HepG2 (cell line): ENCODE results near the gene ANKRD11. TPM values are rescaled to one million over a fixed set of nuclear protein-coding genes. Genes with fewer than 3 reads are reported as not detected.
A peak's percentile ranks its signal among the peaks of the same experiment; 100 is the strongest.

Experiments
- ATAC-seq: fragments of 200-7000 bp; cut with Tn5 transposase; 3 replicates; pipeline ENCODE4 v1.9.1; 2020; ENCODE audit warnings: mild to moderate bottlenecking, moderate library complexity
- BruUV-seq: library from RNA; stranded (reverse); fragments of 400-500 nt; replicated peaks from 2 replicates; lab custom pipeline; 2021; lab: Mats Ljungman, UMichigan
- CTCF ChIA-PET: fragments of 300-600 bp; formaldehyde crosslinking; extraction: SDS; loops from one replicate; lab custom pipeline; 2021; ENCODE audit warnings: low total read pairs, inconsistent platforms, low intra/inter-chr PET ratio; lab: Yijun Ruan, JAX
- POLR2A ChIA-PET: fragments of 350-600 bp; sonication (Branson Sonifier 250); formaldehyde crosslinking; loops from one replicate; lab custom pipeline; 2020; ENCODE audit warnings: antibody characterized with exemption, inconsistent platforms; lab: Yijun Ruan, JAX
- DNase-seq: peaks from one replicate; pipeline ENCODE4 v3.0.0-alpha.2; 2015; ENCODE audit warnings: low spot score
- FAIRE-seq: peaks from 3 replicates; lab custom pipeline; 2011; peaks lifted over from hg19 to GRCh38; lab: Jason Lieb, UNC
- H2AFZ ChIP-seq: one replicate; pipeline ENCODE4 v1.6.1; 2011; ENCODE audit warnings: low read length, inconsistent platforms
- H3K27ac ChIP-seq: fragments of 300-600 bp; 3 replicates; pipeline ENCODE4 v1.8.0; 2011; ENCODE audit warnings: mixed run types, mild to moderate bottlenecking, mixed read lengths, low read length, inconsistent platforms; ENCODE audit not compliant: insufficient read depth; ENCODE audit errors: extremely low read length
- H3K27me3 ChIP-seq, 2 experiments: fragments of 200-600 bp in 1 of 2; 2 replicates in 1 of 2; 3 replicates in 1 of 2; pipeline versions ENCODE4 v1.6.0 to v1.8.0; 2011; ENCODE audit warnings: low read length in 2 of 2, mild to moderate bottlenecking in 2 of 2, moderate library complexity in 2 of 2, inconsistent platforms in 1 of 2; ENCODE audit not compliant: insufficient read depth in 2 of 2, control insufficient read depth in 1 of 2
- H3K36me3 ChIP-seq, 2 experiments: fragments of 200-600 bp in 1 of 2; replicated peaks in 1 of 2; 2 replicates in 1 of 2; 3 replicates in 1 of 2; pipeline versions ENCODE4 v1.5.1 to v1.8.0; 2011; ENCODE audit warnings: low read length in 2 of 2, inconsistent platforms in 1 of 2; ENCODE audit not compliant: insufficient read depth in 2 of 2, control insufficient read depth in 1 of 2
- H3K4me1 ChIP-seq: 2 replicates; pipeline ENCODE4 v1.5.1; 2012; ENCODE audit warnings: low read length, inconsistent platforms; ENCODE audit not compliant: insufficient read depth
- H3K4me2 ChIP-seq: 2 replicates; pipeline ENCODE4 v1.6.0; 2011; ENCODE audit warnings: low read depth, low read length, inconsistent platforms
- H3K4me3 ChIP-seq, 3 experiments: fragments of 200-600 bp in 1 of 3; sonication (generic), shearing (Covaris generic) in 1 of 3; replicated peaks in 1 of 3; 2 replicates each; pipeline ENCODE4 v1.5.1; 2011 to 2016; ENCODE audit warnings: low read length in 3 of 3, inconsistent platforms in 2 of 3, low read depth in 2 of 3, mild to moderate bottlenecking in 2 of 3, control low read depth in 1 of 3, mixed read lengths in 1 of 3; ENCODE audit not compliant: insufficient read depth in 1 of 3
- H3K79me2 ChIP-seq: one replicate; pipeline ENCODE4 v1.6.1; 2011; ENCODE audit warnings: low read length, inconsistent platforms; ENCODE audit not compliant: insufficient read depth
- H3K9ac ChIP-seq: 2 replicates; pipeline ENCODE4 v1.6.0; 2011; ENCODE audit warnings: mild to moderate bottlenecking, low read depth, low read length, inconsistent platforms; ENCODE audit not compliant: insufficient read depth
- H3K9me3 ChIP-seq: 2 replicates; pipeline ENCODE4 v1.5.1; 2012; ENCODE audit warnings: mild to moderate bottlenecking, low read length
- H4K20me1 ChIP-seq: 2 replicates; pipeline ENCODE4 v1.6.0; 2011; ENCODE audit warnings: inconsistent platforms, mild to moderate bottlenecking, low read length, moderate library complexity; ENCODE audit not compliant: insufficient read depth
- AGO1 ChIP-seq: fragments of 200-400 bp; formaldehyde crosslinking; IDR thresholded peaks from 2 replicates; pipeline ENCODE4 v1.6.1; 2017; ENCODE audit warnings: mild to moderate bottlenecking, low read depth, low read length, moderate library complexity; ENCODE audit not compliant: poor library complexity, severe bottlenecking
- ATF7 ChIP-seq, 2 experiments: fragments of 450-650 bp in 1 of 2; sonication (generic) in 1 of 2; formaldehyde crosslinking in 1 of 2; IDR thresholded peaks; 2 replicates each; pipeline versions ENCODE4 v1.4.0 to v1.6.1; 2016 to 2020; ENCODE audit warnings: antibody characterized with exemption in 1 of 2, mild to moderate bottlenecking in 1 of 2, missing genetic modification reagents in 1 of 2
- BORCS8-MEF2B ChIP-seq: sonication (generic); formaldehyde crosslinking; IDR thresholded peaks from 2 replicates; pipeline ENCODE4 v1.8.0; 2022; ENCODE audit warnings: mild to moderate bottlenecking, missing genetic modification reagents
- JUN ChIP-seq: sonication (generic); formaldehyde crosslinking; IDR thresholded peaks from 2 replicates; pipeline ENCODE4 v1.4.0; 2020; ENCODE audit warnings: mild to moderate bottlenecking, missing genetic modification reagents
- MAX ChIP-seq: IDR thresholded peaks from 2 replicates; pipeline ENCODE4 v1.6.1; 2012; ENCODE audit warnings: inconsistent platforms
- NRL ChIP-seq: sonication (generic); formaldehyde crosslinking; IDR thresholded peaks from 2 replicates; pipeline ENCODE4 v1.5.0; 2020; ENCODE audit warnings: missing genetic modification reagents, mild to moderate bottlenecking, moderate library complexity, borderline replicate concordance
- PAXIP1 ChIP-seq: sonication (generic); formaldehyde crosslinking; conservative IDR thresholded peaks from 2 replicates; pipeline ENCODE4 v1.4.0; 2020; ENCODE audit warnings: mild to moderate bottlenecking, missing genetic modification reagents, moderate library complexity
- PCBP2 ChIP-seq: fragments of 200-400 bp; formaldehyde crosslinking; optimal IDR thresholded peaks from 2 replicates; pipeline ENCODE3; 2018; ENCODE audit warnings: low read length, low read depth; ENCODE audit not compliant: poor library complexity, severe bottlenecking
- RBM22 ChIP-seq: fragments of 200-400 bp; formaldehyde crosslinking; optimal IDR thresholded peaks from 2 replicates; pipeline ENCODE3; 2017; ENCODE audit warnings: mild to moderate bottlenecking, low read length, moderate library complexity
- RORA ChIP-seq: sonication (generic); formaldehyde crosslinking; IDR thresholded peaks from 2 replicates; pipeline ENCODE4 v1.5.0; 2020; ENCODE audit warnings: mild to moderate bottlenecking, missing genetic modification reagents, moderate library complexity
- U2AF1 ChIP-seq: fragments of 200-400 bp; formaldehyde crosslinking; optimal IDR thresholded peaks from 2 replicates; pipeline ENCODE3; 2017; ENCODE audit warnings: mild to moderate bottlenecking, low read depth, low read length
- ZBTB38 ChIP-seq: sonication (generic); formaldehyde crosslinking; IDR thresholded peaks from 2 replicates; pipeline ENCODE4 v1.5.1; 2020; ENCODE audit warnings: mild to moderate bottlenecking, missing genetic modification reagents
- ZNF362 ChIP-seq: sonication (generic); formaldehyde crosslinking; IDR thresholded peaks from 2 replicates; pipeline ENCODE4 v1.4.0; 2020; ENCODE audit warnings: missing genetic modification reagents, mild to moderate bottlenecking, borderline replicate concordance
- ZNF639 ChIP-seq: conservative IDR thresholded peaks from 2 replicates; pipeline ENCODE4 v1.6.1; 2018; ENCODE audit warnings: missing genetic modification reagents
- WGBS: methylation state at CpG from one replicate; pipeline ENCODE4 v1.1.6; 2017; ENCODE audit warnings: low lambda C conversion rate; 5-methylcytosine and 5-hydroxymethylcytosine counted together
- in situ Hi-C: cut with HindIII; loops from 2 replicates; pipeline ENCODE4 v1.10.0; 2017; ENCODE audit warnings: low pct_unique_long_range_greater_than_20kb; ENCODE audit not compliant: extremely low pct_ligation_motif_present
- intact Hi-C: fragments of 100-400 bp; cut with micrococcal nuclease; formaldehyde crosslinking; loops from one replicate; pipeline ENCODE4 v1.10.0; 2022; ENCODE audit not compliant: unreplicated experiment
- polyA plus RNA-seq, 8 experiments: library from polyadenylated mRNA; depleted of rRNA in 3 of 8; stranded (reverse) in 7 of 8; unstranded in 1 of 8; fragments of >200 nt; fragmentation: Illumina TruSeq in 4 of 8; extraction: Trizol in 4 of 8; gene quantifications; 2 replicates each; pipeline versions ENCODE4 v1.2.1 to v1.2.3, GENCODE V29; 2011 to 2016; ENCODE audit warnings: low read depth in 4 of 8, missing spikeins in 1 of 8, mixed read lengths in 1 of 8; ENCODE audit not compliant: insufficient read depth in 1 of 8
- total RNA-seq, 5 experiments: library from RNA; depleted of rRNA; stranded (reverse); fragments of >200 nt; fragmentation: Illumina TruSeq; extraction: Trizol; gene quantifications; 2 replicates each; pipeline ENCODE4 v1.2.3, GENCODE V29; 2016; ENCODE audit warnings: low read depth in 1 of 5

The ANKRD11 gene
- total and polyA plus RNA-seq, 2 of the 13 experiments (the other 11 are each of a cell fraction or from before 2014, with no cell fraction given) = 21.4 to 38.4 TPM

GRCh38 chr16:89407925-89408300, 82.4 kb downstream of the ANKRD11 start (continued):
- TF ChIP-seq BORCS8-MEF2B (CRISPR knock-in tag) = no peak
- TF ChIP-seq PCBP2 = no peak
- no peak for TF ChIP-seq ATF7 (IDR thresholded peaks at IDR 0.05)
- no peak for TF ChIP-seq ATF7 (CRISPR knock-in tag; IDR thresholded peaks at IDR 0.05)
- TF ChIP-seq MAX = 0 out of 2 replicates have a peak, but pooled peaks have one; percentile 26
- no peak for TF ChIP-seq JUN (CRISPR knock-in tag)
- TF ChIP-seq RORA (CRISPR knock-in tag) = no peak
- TF ChIP-seq, all 625 proteins: peak for 11

GRCh38 chr16:89407282-89407924, 83.0 kb downstream of the ANKRD11 start:
- CTCF ChIA-PET = no interaction called here
- 88% methylated on average over 17 of the region's 17 CpGs for WGBS
- H3K79me2 ChIP-seq = peaks cover 95% of the 10 kb centered on the region
- TF ChIP-seq ZNF362 (CRISPR knock-in tag) = peak; percentile 71
- peak; percentile 65 for TF ChIP-seq ZBTB38
- TF ChIP-seq U2AF1 = peak; percentile 36
- peak; percentile 34; the same call in 1 of the 2 replicates for TF ChIP-seq PAXIP1 (CRISPR knock-in tag)
- no peak for TF ChIP-seq ZNF639 (CRISPR knock-in tag)
- peak; percentile 66 for TF ChIP-seq RBM22
- TF ChIP-seq NRL = 0 out of 2 replicates have a peak, but pooled peaks have one; percentile 7
- TF ChIP-seq AGO1 = peak; percentile 25

More at GRCh38 chr16:89407282-89407924, 83.0 kb downstream of the ANKRD11 start:
- Histone ChIP-seq H3K4me2 (no peak overlapping the region), H3K4me3 (no peak overlapping the region), H3K9ac (no peak overlapping the region), H2AFZ (no peak overlapping the region), H3K4me1 (peaks cover 95% of the 10 kb centered on the region), H3K36me3 (peaks cover 9 to 10% of the 10 kb centered on the region in 2 experiments; a peak in 3 of 5 replicates), H4K20me1 (peaks cover 97% of the 10 kb centered on the region), H3K27ac (peak overlapping the region; percentile 48), H3K9me3 (no peaks in the 10 kb centered on the region), H3K27me3 (no peaks in the 10 kb centered on the region)
- no peak for DNase-seq
- in situ Hi-C loops = no loop called here
- intact Hi-C loops = no loop called here
- POLR2A ChIA-PET = no interaction called here
- no peak for FAIRE-seq
- no TSS peak for BruUV-seq
- no peak for ATAC-seq
